KG1 (cell line): Measurements from ENCODE around the gene C22orf31.
"Not testable (repeated sequence)": the region's sequence is repeated elsewhere in the genome, so short reads cannot be mapped to it uniquely, and the experiment has no call there.

Experiments used
- DNase-seq: peaks from one replicate; lab custom pipeline; 2025; lab: John Stamatoyannopoulos, UW

C22orf31 gene

DNA sequence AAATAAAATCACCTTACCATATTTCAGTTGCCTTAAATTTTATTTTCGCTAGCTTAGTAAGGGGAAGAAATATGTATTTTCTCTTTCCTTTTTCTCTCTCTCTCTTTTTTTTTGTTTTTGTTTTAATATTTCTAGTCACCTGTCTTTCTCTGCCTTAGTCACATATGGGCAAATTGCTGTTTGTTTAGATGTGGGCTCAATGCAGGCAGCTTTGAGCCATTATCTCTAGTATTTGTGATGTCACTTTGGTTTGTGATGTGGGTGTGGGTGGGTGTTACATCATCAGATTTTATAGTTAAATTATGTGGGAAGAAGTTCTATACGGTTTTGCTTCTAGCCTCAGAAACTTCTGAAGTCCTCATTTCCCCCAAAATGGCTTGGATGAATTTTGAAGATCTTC is at the start of gene C22orf31:
TSS of gene C22orf31 (minus strand) at position 59 of the 400 bp plus-strand sequence. CDS start at position 20, 39 bp downstream.
- DNase-seq: no peak

- no peak for DNase-seq
Measured at GRCh38 chr22:29110946-29111345, 49.3 kb upstream of the C22orf31 start.

- no peak for DNase-seq
Measured at GRCh38 chr22:29109822-29110221, 48.2 kb upstream of the C22orf31 start.

DNA sequence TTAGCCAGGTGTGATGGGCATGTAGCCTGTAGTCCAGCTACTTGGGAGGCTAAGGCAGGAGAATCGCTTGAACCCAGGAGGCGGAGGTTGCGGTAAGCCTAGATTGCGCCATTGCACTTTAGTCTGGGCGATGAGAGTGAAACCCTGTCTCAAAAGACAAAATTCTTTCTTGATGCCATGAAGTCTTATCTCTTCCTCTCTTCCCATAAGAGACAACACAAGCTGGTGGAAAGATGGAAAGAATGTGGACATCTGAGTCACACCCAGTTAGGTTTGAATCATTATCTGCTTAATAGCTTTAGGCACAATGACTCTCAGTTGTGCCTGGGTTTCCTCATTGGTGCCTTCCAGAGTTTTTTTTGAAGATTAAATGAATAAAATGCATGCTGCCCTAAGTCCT is 46.5 kb upstream of the C22orf31 start:
- DNase-seq: no peak

DNA sequence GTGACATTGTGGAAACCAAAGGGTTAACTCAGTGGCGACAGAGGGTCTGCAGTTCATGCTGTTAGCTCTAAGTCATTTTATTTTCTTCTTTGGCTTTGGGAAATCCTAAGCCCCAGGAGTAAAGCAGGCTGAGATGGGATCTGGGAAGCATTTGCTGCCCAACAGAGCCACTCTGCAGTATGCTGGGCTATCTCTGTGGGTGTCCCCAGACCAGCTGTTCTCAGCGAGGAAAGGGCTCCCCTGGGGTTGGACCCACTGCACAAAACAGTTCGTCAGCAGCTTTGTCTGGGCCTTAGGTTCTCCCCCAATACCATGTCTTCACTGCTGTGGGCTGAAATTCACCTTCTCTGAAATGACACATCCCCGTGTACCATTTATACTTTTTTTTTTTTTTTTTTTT is 45.2 kb upstream of the C22orf31 start:
- no peak for DNase-seq

DNA sequence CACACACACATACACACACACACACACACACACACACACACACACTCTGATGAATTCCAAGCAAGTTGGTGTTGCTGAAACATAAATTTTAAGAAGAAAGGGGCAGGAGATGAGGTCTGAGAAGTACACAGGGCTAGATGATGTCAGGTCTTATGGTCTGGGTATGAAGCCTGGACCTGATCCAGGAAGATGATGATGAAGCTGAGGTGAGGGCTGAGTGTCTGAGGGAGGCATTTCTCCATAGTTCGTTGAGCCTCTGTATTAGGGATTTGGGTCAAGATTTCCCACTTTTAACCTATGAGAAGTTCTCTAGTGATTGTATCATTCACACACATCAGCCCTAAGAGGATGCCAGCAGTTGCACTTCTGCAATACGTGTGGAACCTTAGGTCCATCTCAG is 43.8 kb upstream of the C22orf31 start:
- no peak for DNase-seq

GRCh38 chr22:29103121-29103520 is 41.5 kb upstream of the C22orf31 start:
- no peak for DNase-seq

DNA sequence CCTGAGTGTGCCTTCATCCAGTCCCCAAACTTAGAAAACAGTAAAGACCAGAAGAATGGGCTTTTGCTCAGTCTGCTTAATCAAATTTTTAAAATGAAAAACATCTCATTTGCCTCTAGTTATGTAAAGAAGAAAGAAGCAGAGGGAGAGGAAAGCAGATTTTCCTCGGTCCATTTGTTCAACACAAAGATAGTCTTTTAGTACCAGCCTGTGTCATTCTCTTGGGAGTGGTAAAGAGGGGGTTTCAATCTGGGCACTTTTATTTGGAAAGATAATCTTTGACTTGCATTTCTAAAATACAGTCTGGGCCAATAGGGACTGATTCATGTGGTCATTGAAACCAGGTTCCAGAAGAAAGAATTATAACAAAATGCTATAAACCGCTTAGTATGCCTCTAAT is 40.7 kb upstream of the C22orf31 start:
- no peak for DNase-seq

DNA sequence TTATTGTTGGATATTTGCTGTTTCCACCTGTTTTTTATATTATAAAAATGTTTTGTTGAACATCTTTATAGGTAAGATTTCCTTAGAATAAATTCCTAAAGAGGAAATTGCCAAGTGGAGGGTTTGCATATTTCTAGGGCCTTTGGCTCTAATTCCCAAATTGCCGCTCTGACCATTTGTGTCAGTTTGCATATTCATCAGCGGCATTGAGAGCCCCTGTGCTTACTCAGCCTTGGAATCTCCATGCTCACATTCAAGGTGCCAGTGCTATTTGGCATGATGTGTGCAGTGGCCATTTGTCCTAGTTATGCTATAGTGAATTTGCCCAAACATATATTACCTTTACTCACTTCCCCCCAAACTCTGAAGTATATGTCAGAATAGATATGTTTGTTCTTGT is 36.7 kb upstream of the C22orf31 start:
- DNase-seq: no peak

DNA sequence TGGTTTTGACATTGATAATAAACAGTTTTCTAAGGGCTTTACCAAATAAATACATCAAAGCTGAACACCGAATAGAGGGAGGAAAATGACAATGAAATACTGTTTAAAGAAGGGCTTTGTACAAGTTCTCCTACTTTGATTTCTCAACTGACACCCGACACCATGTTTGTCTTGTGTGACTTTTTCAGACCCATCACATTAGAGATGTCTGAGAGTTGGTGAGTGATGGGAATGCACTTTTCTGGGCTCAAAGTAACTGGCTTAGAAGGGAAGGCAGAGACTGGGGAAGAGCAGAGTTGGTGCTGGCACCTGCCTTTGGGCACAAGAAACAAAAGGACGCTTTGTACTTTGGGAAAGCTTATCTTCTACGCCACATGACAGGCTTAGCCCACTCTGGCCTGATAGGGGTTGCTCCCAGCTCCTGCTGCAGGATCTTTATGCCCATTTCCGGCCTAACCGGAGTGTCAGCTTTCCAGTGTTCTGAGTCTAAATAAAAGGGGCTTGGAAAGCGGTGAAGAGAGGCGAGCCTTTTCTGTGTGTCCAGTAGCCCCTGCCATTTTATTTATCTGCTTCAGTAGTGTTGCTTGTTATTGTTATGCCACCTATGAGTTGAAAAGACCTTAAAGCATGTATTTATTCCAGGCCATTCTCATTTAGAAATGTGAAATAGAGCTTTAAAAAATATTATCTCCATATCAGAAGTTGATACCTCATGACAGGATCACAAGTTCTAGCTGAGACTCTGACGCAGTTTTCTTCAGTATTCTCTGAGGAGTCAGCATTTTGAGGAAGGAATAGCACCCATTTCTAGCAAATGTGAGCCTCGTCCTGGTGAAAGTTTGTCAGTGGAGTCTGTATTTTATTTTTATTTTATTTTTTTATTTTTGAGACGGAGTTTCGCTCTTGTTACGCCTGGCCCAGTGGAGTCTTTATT is 35.4 kb upstream of the C22orf31 start:
- no peak for DNase-seq

- DNase-seq: no peak
Measured at GRCh38 chr22:29095459-29095858, 33.8 kb upstream of the C22orf31 start.

DNA sequence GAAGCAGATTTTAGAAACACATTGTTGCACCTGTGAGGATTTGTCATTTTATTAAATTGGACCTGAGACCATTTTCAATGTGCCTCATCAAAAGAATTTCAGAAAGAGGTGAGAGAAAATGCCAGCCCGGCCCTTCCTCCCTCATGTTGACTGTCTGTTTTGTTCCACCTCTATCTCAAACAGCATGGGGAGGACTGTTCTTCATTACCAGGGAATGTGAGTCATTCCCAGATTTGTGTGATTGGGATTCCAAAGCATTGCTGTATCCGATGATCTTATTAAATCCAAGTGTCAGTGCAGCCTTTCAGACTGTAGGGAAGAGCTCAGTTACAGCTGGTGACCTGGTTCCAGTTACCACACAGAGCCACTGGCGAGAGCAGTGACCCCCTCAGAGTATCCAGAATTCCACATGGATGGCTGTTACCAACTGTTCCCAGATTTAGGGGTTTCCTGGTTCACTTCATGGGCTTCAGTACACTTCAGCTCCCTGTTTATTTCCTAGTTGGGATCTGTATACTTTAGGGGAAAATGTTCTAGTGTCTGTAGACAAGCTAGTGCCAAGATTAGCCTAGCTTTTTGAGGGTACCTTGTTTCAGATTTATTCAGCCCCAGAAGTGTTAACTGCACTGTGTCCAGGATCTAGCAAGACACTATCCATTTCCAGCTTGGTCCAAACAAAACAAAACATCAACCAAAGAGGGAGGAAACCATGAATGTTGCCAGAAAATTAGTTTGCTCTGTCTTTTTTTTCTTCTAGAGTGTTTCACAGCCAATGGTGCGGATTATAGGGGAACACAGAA is 32.1 kb upstream of the C22orf31 start:
- DNase-seq: no peak

GRCh38 chr22:29093030-29093429 is 31.4 kb upstream of the C22orf31 start:
- DNase-seq: no peak

- DNase-seq: no peak
Measured at GRCh38 chr22:29092243-29092642, 30.6 kb upstream of the C22orf31 start.

GRCh38 chr22:29090039-29090438 is 28.4 kb upstream of the C22orf31 start:
- no peak for DNase-seq

DNA sequence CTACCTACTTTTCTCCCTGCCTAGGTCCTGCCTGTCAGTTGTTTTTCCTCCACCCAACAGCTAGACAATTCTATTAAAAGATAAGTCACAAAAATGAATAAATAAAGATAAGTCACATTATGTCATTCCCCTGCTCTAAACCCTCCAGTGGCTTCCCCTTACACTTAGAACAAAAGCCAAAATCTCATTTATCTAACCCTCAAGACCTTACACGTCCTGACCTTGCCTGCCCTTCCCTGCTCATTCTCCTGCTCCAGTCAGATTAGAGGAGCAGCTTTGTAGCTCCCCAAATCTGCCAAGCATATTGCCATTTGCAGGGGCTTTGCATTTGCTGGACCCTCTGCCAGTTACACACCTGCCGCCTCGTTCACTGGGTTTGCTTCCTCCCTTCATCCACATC is 27.9 kb upstream of the C22orf31 start:
- DNase-seq: no peak

- DNase-seq: no peak
Measured at GRCh38 chr22:29088809-29089208, 27.2 kb upstream of the C22orf31 start.

DNA sequence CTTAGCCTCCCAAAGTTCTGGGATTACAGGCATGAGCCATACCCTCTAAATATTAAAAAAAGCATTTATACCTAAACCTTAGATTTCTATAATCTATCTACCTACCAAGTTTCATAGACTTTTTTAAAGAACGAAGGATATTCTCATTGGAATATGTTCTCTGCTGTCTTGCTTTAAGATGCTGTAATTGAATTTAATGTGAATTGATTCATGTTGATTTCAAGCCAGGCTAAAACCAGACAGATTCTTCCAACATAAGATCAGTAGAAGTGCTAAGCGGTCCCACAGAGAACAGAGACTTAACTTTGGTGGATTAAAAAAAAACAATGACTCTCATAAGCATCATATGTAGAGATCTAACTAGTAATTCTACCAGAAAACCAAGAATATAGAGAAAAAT is 25.4 kb upstream of the C22orf31 start:
- DNase-seq: no peak

- no peak for DNase-seq
Measured at GRCh38 chr22:29083933-29084591, 22.4 kb upstream of the C22orf31 start.

- not testable (repeated sequence) for DNase-seq
Measured at GRCh38 chr22:29083576-29083932, 21.9 kb upstream of the C22orf31 start.

DNA sequence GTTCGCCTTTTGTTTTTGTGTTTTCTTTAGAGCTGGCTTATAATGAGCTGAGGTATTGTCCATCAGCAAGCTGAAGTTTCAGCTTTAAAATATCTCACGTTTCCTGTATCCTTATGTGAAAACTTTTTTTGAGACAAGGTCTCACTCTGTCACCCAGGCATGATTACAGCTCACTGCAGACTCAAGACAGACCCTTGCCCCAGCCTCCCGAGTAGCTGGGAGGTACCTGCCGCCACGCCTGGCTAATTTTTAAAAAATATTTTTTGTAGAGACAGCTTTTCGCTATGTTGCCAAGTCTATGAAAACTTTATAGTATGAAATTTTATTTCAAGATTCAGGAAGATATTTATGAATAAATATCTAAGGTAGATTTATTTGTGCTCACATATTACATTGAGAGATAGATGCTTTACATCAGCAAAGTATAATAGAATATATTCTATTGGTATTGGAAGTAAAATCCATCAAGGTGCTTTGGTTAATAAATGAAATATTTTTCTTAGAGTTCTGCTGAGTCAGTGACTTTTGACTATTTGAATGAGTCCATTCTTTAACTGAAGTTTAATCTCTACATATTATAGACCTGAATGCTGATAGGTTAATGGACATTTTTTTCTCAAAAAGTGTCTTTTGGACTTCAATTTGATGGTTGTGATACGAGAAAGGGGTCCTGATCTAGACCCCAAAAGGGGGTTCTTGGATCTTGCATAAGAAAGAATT is 21.4 kb upstream of the C22orf31 start:
- DNase-seq: no peak
